Nephron progenitor cell (in vitro differentiated cells): ENCODE data around the gene HESX1.

Experiments
- DNase-seq: peaks from one replicate; pipeline ENCODE4 v3.0.0; 2021
- H3K27ac Mint-ChIP-seq: 2 replicates; pipeline ENCODE4 v1.8.0; 2021; ENCODE audit warnings: mild to moderate bottlenecking, moderate library complexity, mixed read lengths
- H3K27me3 Mint-ChIP-seq: 2 replicates; pipeline ENCODE4 v1.8.0; 2021; ENCODE audit warnings: mild to moderate bottlenecking, low read depth, mixed read lengths; ENCODE audit not compliant: poor library complexity
- H3K36me3 Mint-ChIP-seq: 2 replicates; pipeline ENCODE4 v1.8.0; 2021; ENCODE audit warnings: low read depth, mixed read lengths
- H3K4me1 Mint-ChIP-seq: 2 replicates; pipeline ENCODE4 v1.8.0; 2021; ENCODE audit warnings: mixed read lengths
- H3K4me3 Mint-ChIP-seq: 2 replicates; pipeline ENCODE4 v1.8.0; 2021; ENCODE audit warnings: mild to moderate bottlenecking, moderate library complexity, mixed read lengths
- H3K9me3 Mint-ChIP-seq: 2 replicates; pipeline ENCODE4 v1.8.0; 2021; ENCODE audit warnings: mild to moderate bottlenecking, moderate library complexity, mixed read lengths
- TF ChIP-seq, protein P1 (sequence below): fragments of 200-600 bp; sonication (generic); IDR thresholded peaks from 2 replicates; pipeline ENCODE4 v1.5.0; 2021; ENCODE audit warnings: antibody characterized with exemption

HESX1 gene

DNA sequence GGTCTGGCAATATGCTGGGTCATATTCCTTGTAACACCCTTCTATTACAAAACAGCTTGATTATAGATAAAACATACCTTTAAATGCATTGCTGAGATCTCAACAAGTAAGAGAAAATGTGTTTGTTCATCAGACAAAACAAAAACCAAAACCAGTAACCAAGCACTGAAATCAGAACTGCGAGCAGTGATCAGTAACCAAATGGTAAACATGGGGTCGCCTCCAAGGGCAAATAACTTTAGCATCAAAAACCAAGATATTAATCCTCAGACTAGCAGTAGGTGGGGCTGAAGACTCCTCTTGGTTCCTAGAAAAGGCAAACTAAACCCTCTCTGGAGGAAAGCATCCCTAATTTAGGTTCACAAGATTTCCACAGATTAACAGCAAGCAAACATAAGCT is 6.6 kb upstream of the HESX1 start:
- no peak for DNase-seq
- H3K9me3 Mint-ChIP-seq: no peaks in the 10 kb centered on the region
- no peaks in the 10 kb centered on the region for H3K36me3 Mint-ChIP-seq
- no peak overlapping the region for H3K27ac Mint-ChIP-seq
- no peak overlapping the region for H3K4me3 Mint-ChIP-seq
- TF ChIP-seq, protein P1, sequence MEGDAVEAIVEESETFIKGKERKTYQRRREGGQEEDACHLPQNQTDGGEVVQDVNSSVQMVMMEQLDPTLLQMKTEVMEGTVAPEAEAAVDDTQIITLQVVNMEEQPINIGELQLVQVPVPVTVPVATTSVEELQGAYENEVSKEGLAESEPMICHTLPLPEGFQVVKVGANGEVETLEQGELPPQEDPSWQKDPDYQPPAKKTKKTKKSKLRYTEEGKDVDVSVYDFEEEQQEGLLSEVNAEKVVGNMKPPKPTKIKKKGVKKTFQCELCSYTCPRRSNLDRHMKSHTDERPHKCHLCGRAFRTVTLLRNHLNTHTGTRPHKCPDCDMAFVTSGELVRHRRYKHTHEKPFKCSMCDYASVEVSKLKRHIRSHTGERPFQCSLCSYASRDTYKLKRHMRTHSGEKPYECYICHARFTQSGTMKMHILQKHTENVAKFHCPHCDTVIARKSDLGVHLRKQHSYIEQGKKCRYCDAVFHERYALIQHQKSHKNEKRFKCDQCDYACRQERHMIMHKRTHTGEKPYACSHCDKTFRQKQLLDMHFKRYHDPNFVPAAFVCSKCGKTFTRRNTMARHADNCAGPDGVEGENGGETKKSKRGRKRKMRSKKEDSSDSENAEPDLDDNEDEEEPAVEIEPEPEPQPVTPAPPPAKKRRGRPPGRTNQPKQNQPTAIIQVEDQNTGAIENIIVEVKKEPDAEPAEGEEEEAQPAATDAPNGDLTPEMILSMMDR: no peak
- H3K27me3 Mint-ChIP-seq: peaks cover 2% of the 10 kb centered on the region
- no peaks in the 10 kb centered on the region for H3K4me1 Mint-ChIP-seq

DNA sequence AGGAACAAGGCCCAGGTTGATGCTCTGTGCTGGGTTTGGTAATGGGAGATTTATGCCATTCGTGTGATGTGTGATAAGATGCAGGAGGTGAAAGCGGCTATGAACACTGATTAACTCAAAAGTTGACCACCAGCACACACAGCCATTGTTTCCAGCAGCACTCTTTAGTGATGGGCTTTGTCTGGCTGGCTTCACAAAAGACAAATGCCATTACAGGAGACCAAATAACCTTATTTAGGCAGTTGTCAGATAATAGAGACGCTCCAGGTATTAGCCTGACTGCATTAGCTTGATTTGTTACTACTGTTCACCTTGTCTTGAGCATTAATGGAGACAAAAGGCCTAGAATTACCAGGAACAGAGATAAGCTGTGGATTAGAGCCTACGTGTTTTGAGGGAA is 5.1 kb downstream of the HESX1 start:
- no peak for DNase-seq
- H3K27me3 Mint-ChIP-seq: peaks cover 10% of the 10 kb centered on the region
- TF ChIP-seq, protein P1: no peak
- no peaks in the 10 kb centered on the region for H3K9me3 Mint-ChIP-seq
- no peaks in the 10 kb centered on the region for H3K36me3 Mint-ChIP-seq
- no peak overlapping the region for H3K4me3 Mint-ChIP-seq
- H3K27ac Mint-ChIP-seq: no peak overlapping the region
- peaks cover 2% of the 10 kb centered on the region for H3K4me1 Mint-ChIP-seq

DNA sequence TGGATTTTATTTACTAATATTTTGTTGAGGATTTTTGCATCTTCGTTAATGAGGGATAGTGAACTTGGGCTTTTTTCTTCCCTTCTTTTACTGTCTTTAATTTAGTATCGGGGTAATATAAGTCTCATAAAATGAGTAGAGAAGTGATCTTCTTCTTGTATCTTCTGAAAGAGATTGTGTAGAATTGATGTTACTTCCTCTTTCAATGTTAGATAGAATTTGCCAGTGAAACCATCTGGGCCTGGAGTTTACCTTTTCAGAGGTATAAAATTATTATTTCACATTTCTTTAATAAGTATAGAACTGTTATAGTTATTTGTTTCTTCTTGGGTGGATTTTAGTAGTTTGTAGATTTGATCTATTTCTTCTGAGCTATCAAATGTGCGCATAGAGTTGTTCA is 7.8 kb downstream of the HESX1 start:
- H3K27ac Mint-ChIP-seq: no peak overlapping the region
- H3K4me3 Mint-ChIP-seq: no peak overlapping the region
- H3K9me3 Mint-ChIP-seq: no peaks in the 10 kb centered on the region
- no peaks in the 10 kb centered on the region for H3K36me3 Mint-ChIP-seq
- TF ChIP-seq, protein P1: no peak
- H3K27me3 Mint-ChIP-seq: peaks cover 7% of the 10 kb centered on the region
- no peaks in the 10 kb centered on the region for H3K4me1 Mint-ChIP-seq
- DNase-seq: no peak

DNA sequence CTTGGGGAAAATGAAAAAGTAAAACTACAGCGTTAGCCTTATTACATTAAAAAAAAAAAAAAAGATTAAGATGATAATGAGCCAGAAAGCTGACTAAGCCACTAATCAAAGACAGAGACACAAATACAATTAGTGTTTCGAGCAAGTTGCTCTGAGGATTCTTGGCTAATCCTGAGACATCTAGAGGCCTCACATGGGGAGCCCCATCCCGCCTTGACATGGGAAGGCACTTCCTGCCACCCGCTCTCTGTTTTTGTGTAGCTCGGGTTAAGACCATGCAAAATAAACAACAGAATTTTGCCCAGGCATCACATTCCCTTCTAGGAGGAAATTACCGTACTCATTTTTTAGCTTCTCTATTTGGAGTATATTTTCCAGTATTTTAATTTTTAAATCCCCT is 15.3 kb downstream of the HESX1 start:
- no peak for DNase-seq
- peaks cover 31% of the 10 kb centered on the region for H3K4me1 Mint-ChIP-seq
- H3K27ac Mint-ChIP-seq: no peak overlapping the region

DNA sequence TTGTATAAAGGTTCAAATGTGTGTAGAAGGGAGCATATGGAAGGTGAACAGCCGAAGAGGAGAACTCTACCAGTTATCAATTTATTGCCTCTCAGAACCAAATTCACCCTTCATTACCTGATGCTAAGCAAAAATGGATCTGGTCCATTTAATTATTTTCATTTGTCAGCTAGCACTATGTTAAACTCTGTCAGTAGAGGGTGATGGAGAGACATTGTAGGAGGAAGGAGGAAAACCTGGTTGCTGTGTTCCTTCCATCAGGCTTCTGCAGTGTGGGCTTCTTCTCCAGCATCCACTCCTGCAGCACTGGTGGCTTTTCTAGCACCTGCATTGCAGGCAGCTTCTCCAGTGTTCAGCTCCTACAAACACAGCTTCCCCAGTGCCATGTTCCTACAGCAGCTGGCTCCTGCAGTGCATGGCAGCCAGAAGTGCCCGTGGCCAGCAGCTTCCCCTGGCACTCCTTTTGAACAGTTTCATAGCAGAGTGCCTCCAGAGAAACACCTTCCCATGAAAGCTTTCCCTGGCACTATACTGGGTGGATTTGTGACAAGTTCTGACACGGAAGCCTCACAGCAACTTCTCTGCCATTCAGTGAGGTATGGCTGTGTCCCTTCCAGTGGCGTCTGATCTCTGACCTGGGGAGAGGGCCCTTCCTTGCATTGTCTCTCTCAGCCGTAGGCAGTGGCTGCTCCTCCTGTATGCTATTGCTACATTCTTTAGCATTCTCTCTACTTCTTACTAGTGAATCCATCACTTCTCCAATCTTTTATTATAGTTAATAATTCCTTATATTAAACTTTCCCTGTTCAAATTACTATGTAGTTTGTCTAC is 20.0 kb downstream of the HESX1 start:
- no peak overlapping the region for H3K27ac Mint-ChIP-seq
- H3K36me3 Mint-ChIP-seq: no peaks in the 10 kb centered on the region
- H3K4me1 Mint-ChIP-seq: peaks cover 18% of the 10 kb centered on the region
- DNase-seq: no peak
- peaks cover 9% of the 10 kb centered on the region for H3K27me3 Mint-ChIP-seq
- H3K9me3 Mint-ChIP-seq: no peaks in the 10 kb centered on the region
- TF ChIP-seq, protein P1: no peak
- no peak overlapping the region for H3K4me3 Mint-ChIP-seq

More for the DNA sequence above, 15.3 kb downstream of the HESX1 start:
- no peaks in the 10 kb centered on the region for H3K9me3 Mint-ChIP-seq
- TF ChIP-seq, protein P1: no peak
- peaks cover 5% of the 10 kb centered on the region for H3K27me3 Mint-ChIP-seq
- no peak overlapping the region for H3K4me3 Mint-ChIP-seq
- no peaks in the 10 kb centered on the region for H3K36me3 Mint-ChIP-seq

DNA sequence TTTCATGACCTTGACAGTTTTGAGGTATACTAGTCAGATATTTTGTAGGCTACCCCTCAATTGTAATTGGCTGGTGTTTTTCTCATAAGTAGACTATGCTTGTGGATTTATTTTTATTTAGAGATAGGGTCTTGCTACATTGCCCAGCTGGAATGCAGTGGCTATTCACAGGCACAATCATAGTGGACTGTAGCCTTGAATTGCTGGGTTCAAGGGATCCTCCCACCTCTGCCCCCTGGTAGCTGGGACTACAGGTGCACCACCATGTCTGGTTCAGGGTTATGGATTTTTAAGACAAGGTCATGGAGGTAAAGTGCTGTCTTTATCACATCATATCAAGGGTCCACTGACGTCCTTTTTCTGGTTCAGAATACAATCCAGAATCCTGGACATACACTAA is 23.7 kb downstream of the HESX1 start:
- Mint-ChIP-seq H3K36me3 (no peaks in the 10 kb centered on the region), H3K4me1 (no peaks in the 10 kb centered on the region), H3K27me3 (peaks cover 9% of the 10 kb centered on the region)

More for the DNA sequence above, 23.7 kb downstream of the HESX1 start:
- Mint-ChIP-seq H3K27ac (no peak overlapping the region), H3K9me3 (no peaks in the 10 kb centered on the region), H3K4me3 (no peak overlapping the region)
- DNase-seq: no peak
- TF ChIP-seq, protein P1: no peak
